GM12873 (cell line): ENCODE measurements around the gene PLA2G2E.

Experiments used
- TF ChIP-seq, protein P1 (sequence below): IDR thresholded peaks from 2 replicates; pipeline ENCODE4 v1.5.1; 2012; ENCODE audit warnings: low read depth, mild to moderate bottlenecking, moderate library complexity, low read length, control low read depth; ENCODE audit not compliant: insufficient read depth; ENCODE audit errors: missing control alignments

The PLA2G2E gene

DNA sequence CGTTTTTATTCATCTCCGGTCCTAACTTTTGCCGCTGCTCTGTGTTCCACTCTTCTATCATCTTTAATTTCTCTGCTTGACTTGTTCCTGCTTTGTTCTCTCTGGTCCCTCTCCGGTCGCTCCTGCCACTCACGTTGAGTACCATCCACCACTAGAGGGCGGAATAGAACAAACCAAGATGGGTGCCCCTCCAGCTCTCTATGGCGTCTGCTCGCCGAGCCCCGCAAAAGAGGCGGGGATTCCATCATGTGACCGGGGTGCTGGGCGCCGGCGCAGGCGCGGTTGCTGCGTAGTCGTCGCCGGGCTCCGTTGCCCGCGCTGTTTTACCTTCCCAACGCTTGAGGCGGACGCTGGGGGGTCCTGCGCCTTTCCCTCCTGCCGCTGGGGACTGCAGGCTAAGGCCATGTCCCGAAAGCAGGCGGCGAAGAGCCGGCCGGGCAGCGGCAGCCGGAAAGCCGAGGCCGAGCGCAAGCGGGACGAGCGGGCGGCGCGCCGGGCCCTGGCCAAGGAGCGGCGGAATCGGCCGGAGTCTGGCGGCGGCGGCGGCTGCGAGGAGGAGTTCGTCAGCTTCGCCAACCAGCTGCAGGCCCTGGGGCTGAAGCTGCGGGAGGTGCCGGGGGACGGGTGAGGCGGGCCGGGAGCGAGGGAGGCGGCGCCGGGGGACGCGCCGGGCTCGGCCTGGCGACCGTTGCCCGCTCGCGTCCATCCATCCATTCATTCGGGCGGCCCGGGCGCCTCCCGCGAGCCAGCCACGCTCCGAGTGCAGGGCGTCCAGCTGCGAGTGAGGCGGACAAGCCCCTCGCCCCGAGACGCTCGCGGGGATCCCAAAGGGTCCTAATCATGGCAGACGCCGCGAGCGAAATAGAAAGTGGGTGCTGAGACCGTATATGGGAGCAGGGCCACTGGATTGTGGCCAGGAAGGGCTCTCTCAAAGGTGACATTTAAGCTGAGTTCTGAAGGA lies 41.0 kb downstream of the PLA2G2E start, which contains the start of gene OTUD3:
TSS of gene OTUD3 (plus strand) at position 285 of the 961 bp plus-strand sequence. CDS start at position 404, 119 bp downstream.
- TF ChIP-seq, protein P1, sequence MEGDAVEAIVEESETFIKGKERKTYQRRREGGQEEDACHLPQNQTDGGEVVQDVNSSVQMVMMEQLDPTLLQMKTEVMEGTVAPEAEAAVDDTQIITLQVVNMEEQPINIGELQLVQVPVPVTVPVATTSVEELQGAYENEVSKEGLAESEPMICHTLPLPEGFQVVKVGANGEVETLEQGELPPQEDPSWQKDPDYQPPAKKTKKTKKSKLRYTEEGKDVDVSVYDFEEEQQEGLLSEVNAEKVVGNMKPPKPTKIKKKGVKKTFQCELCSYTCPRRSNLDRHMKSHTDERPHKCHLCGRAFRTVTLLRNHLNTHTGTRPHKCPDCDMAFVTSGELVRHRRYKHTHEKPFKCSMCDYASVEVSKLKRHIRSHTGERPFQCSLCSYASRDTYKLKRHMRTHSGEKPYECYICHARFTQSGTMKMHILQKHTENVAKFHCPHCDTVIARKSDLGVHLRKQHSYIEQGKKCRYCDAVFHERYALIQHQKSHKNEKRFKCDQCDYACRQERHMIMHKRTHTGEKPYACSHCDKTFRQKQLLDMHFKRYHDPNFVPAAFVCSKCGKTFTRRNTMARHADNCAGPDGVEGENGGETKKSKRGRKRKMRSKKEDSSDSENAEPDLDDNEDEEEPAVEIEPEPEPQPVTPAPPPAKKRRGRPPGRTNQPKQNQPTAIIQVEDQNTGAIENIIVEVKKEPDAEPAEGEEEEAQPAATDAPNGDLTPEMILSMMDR, result peak; percentile 82

DNA sequence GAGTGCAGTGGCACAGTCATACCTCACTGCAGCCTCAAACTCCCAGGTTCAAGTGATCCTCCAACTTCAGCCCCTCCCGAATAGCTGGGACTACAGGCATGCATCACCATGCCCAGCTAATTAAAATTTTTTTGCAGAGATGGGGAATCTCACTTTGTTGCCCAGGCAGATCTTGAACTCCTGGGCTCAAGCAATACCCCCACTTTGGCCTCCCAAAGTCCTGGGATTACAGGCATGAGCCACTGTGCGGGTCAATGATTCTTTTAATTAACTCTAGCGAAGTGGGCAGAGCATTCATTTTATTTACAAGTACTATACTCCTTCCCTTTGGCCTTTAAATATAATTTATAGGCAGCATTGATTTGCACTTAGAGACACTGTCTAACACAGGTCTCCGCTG lies 43.8 kb downstream of the PLA2G2E start:
- TF ChIP-seq, protein P1, result no peak

DNA sequence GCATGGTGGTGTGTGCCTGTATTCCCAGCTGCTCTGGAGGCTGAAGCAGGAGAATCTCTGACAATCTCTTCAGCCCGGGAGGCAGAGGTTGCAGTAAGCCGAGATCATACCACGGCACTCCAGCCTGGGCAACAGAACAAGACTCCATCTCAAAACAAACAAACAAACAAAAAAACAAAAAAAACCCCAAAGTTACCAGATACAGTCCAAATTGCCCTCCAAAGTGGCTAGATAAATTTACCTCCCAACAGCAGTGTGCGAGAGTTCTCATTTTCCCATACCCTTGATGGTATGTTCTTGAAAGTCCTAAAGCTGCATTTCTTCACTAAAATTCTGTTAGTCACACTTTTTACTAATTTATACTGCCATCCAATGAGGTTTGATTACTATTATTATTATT lies 44.2 kb downstream of the PLA2G2E start:
- TF ChIP-seq, protein P1, result no peak

DNA sequence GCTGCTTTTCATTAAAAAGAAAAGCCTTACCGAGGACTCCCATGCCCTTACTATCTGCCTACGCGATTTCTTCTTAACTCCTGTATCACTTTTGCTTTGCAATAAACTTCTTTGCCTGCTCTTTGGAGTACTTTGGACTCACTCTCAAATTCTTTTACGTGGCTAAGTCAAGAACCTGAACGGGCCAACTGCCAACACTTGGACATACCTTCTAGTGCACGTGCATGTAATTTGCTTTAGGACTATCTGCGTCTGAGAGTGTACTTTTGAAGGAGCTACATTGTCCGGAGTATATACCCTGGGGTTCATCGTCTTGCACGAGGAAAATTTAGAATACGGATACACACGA lies 44.8 kb downstream of the PLA2G2E start:
- TF ChIP-seq, protein P1, result no peak

DNA sequence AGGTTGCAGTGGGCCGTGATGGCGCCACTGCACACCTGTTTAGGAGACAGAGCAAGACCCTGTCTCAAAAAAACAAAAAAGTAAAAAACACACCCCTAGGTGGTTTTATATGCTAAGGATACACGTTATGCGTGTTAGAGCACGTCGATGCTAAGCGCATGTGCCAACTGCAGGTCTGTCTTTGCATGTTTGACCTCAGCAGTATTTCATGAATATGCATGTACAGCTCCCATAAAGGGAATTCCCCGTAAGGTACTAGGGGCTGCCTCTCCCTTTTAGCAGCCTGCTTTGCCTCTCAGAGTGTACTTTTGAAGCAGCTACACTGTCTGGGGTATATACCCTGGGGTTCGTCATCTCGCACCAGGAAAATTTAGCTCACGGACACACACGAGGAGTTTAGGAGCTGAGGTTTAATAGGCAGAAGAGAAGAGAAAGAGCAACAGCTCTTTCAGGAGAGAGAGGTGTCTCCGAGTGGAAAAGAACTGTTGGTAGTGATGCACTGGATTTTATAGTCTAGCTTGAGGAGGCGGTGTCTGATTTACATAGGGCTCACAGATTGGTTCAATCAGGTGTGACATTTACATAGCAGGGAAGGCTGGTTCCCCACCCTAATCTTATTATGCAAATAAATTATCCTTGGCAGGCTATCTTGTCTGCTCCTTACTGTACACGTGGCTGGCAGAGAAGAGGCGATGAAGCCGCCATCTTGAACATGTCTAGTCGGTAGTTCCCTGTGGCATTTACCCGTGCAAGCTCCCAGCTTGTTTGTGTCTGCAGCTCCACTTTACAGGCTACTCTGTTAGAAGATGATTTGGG lies 45.4 kb downstream of the PLA2G2E start:
- TF ChIP-seq, protein P1, result no peak

DNA sequence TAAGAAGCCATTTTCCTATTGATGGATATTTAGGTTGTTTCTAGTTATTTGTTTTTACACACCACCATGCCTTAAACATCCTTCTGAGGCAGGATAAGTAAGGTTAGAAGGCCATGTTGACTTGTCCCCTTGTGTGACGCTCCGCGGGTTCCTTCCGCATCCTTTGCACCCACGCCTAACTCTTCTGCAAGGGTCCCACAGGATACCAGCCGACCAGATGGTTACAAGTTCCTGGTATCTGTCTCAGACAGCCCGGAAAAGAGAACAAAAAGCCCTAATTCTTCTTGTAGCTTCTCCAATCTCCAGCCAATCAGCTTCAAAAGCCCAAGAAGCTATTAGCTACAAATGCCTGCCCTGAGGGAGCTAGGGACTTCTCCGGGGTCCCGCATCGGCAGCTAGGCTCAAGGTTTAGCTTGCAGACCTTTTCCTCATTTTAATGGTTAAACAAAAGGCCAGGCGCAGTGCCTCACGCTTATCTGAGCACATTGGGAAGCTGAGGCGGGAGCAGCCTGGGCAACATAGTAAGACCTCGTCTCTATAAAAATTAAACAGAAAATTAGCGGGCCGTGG lies 46.2 kb downstream of the PLA2G2E start:
- TF ChIP-seq, protein P1, result no peak

DNA sequence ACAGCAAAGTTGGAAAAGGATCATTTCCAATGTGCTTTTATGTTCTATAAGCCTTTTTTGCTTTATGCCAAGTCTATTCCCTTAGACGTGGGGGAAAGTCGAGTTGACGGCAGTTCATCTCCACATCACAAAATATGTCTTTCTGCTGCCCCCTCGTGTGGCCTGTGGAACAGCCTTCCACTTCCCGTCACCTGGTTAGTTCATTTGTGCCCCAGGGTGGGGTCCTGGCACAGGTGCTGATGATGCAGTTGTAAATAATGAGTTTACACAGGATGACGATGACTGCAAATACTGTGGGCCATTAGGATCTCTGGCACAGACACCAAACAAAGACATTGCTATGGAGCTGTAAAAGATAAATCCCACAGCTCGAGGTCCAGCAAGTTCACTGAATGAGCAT lies 51.2 kb downstream of the PLA2G2E start:
- TF ChIP-seq, protein P1, result no peak
